ENCODE measurements around the gene C12orf76. TPM values are rescaled to one million over a fixed set of nuclear protein-coding genes. Genes with fewer than 3 reads are reported as not detected.

The C12orf76 gene
- total RNA-seq, 2 experiments from 2014 or later, result 9.7 to 11.0 TPM

DNA sequence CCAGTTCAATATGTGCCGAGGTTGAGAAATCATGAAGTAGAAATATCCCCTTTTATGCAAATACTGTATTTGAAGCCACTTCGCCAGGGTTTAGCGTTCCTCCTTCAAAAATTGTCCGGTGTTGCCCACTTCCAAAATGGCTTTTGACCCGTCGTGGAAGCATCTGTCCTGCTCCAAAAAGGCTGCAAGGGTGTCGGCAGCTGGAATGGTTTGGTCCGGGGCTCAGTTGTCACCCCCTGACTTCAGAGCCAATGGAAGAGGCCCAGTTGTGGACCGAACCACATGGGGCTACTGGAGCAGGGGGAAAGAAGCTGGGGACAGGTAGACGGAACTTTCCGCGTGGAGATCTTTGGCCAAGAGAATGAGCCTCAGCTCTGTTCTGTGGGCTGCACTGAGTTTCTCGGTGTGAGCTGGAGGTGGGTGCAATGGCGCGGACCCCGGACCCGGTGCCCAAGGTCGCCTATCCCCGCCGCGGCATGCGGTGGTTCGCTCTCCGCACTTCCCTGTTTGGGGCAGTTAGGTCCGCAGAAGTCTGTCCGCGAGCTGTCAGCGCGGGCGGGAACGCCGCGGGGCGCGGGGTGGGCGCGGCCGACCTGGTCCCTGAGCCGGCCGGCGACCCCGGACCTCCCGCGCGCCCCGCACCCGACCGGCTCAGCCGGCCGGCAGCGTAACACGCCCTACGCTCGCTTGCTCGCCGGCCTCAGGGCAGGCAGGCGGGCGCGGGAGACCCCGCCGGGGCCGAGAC lies 49.2 kb downstream of the C12orf76 start, which contains the start of gene ANKRD13A:
Gene ANKRD13A, plus strand, starts transcription at position 527 of the 745 bp plus-strand sequence. CDS start 259 bp downstream, outside the sequence.
- Mint-ChIP-seq H3K4me3 (peak within 1 kb of the TSS; percentile 93), H3K36me3 (ENCODE audit: low read depth) (peaks cover 5% of the 10 kb centered on the region), H3K4me1 (ENCODE audit: low read depth) (peaks cover 50% of the 10 kb centered on the region), H3K27me3 (no peaks in the 10 kb centered on the region), H3K27ac (peak within 1 kb of the TSS; percentile 96), H3K9me3 (no peaks in the 10 kb centered on the region)
- TF ChIP-seq, protein P1, sequence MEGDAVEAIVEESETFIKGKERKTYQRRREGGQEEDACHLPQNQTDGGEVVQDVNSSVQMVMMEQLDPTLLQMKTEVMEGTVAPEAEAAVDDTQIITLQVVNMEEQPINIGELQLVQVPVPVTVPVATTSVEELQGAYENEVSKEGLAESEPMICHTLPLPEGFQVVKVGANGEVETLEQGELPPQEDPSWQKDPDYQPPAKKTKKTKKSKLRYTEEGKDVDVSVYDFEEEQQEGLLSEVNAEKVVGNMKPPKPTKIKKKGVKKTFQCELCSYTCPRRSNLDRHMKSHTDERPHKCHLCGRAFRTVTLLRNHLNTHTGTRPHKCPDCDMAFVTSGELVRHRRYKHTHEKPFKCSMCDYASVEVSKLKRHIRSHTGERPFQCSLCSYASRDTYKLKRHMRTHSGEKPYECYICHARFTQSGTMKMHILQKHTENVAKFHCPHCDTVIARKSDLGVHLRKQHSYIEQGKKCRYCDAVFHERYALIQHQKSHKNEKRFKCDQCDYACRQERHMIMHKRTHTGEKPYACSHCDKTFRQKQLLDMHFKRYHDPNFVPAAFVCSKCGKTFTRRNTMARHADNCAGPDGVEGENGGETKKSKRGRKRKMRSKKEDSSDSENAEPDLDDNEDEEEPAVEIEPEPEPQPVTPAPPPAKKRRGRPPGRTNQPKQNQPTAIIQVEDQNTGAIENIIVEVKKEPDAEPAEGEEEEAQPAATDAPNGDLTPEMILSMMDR (IDR thresholded peaks at IDR 0.05), result no peak
- peak; percentile 71 for ATAC-seq
- ChIA-PET POLR2A (interaction anchor here (1.3 to 3.5 kb wide), 3 partner anchors 11 to 32 kb away, joined by 3 to 20 read pairs (median 9); no protein-coding TSS in a partner anchor), CTCF (interaction anchor here (0.7 to 1.2 kb wide), 3 partner anchors 19 to 32 kb away, joined by 3 to 4 read pairs (median 3); no protein-coding TSS in a partner anchor)
- intact Hi-C loops (cut with micrococcal nuclease), result no loop called here
- DNase-seq, result peak; percentile 92

- TF ChIP-seq, protein P1 (IDR thresholded peaks at IDR 0.05), result no peak
- ChIA-PET CTCF (interaction anchor here (0.7 to 1.2 kb wide), 4 partner anchors 18 to 31 kb away, joined by 3 to 4 read pairs (median 3); no protein-coding TSS in a partner anchor), POLR2A (interaction anchor here (0.5 to 3.5 kb wide), 5 partner anchors 10 to 112 kb away, joined by 3 to 20 read pairs (median 3); no protein-coding TSS in a partner anchor)
- H3K36me3 Mint-ChIP-seq (ENCODE audit: low read depth), result peaks cover 5% of the 10 kb centered on the region
- intact Hi-C loops (cut with micrococcal nuclease), result no loop called here
- ATAC-seq (no peak), DNase-seq (no peak)
- H3K27ac Mint-ChIP-seq, result peak overlapping the region; percentile 96
- H3K9me3 Mint-ChIP-seq, result no peaks in the 10 kb centered on the region
- H3K27me3 Mint-ChIP-seq, result no peaks in the 10 kb centered on the region
- peak overlapping the region; percentile 82 for H3K4me3 Mint-ChIP-seq
- H3K4me1 Mint-ChIP-seq (ENCODE audit: low read depth), result peaks cover 51% of the 10 kb centered on the region
Measured at GRCh38 chr12:109998241-109998903, 50.0 kb downstream of the C12orf76 start.

GRCh38 chr12:109997393-109997792 lies 50.9 kb downstream of the C12orf76 start:
- intact Hi-C loops (cut with micrococcal nuclease), result no loop called here
- H3K27me3 Mint-ChIP-seq, result no peaks in the 10 kb centered on the region
- no peaks in the 10 kb centered on the region for H3K9me3 Mint-ChIP-seq
- peak overlapping the region; percentile 74 for H3K27ac Mint-ChIP-seq
- POLR2A ChIA-PET, result interaction anchor here (1.1 to 4.5 kb wide), 2 partner anchors 9 to 15 kb away, joined by 3 to 16 read pairs; no protein-coding TSS in a partner anchor
- peaks cover 3% of the 10 kb centered on the region for H3K36me3 Mint-ChIP-seq (ENCODE audit: low read depth)
- TF ChIP-seq, protein P1 (IDR thresholded peaks at IDR 0.05), result no peak
- peaks cover 52% of the 10 kb centered on the region for H3K4me1 Mint-ChIP-seq (ENCODE audit: low read depth)
- peak overlapping the region; percentile 38 for H3K4me3 Mint-ChIP-seq
- CTCF ChIA-PET, result interaction anchor here (1.1 kb wide), 1 partner anchor 23 kb away, joined by 3 read pairs; no protein-coding TSS in a partner anchor
- ATAC-seq, result no peak
- no peak for DNase-seq

DNA sequence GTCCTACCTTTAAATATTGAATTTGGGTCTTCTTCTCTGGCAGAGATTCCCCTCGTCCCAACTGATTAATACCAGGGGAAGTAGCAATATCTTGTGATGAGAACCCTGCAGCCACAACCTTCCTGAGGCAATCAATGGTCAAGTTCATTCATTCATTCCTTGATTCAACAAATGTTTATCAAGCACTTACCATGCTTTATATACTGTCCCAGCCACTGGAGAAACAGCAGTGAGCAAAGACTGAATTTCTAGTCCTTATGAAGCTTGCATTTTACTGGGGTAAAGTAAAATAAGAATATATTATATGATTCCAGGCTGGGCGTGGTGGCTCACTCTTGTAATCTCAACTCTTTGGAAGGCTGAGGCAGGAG lies 51.9 kb downstream of the C12orf76 start:
- Mint-ChIP-seq H3K4me3 (peak overlapping the region; percentile 89), H3K4me1 (ENCODE audit: low read depth) (peaks cover 53% of the 10 kb centered on the region), H3K27me3 (no peaks in the 10 kb centered on the region), H3K9me3 (no peaks in the 10 kb centered on the region), H3K27ac (peak overlapping the region; percentile 89), H3K36me3 (ENCODE audit: low read depth) (peaks cover 6% of the 10 kb centered on the region)
- TF ChIP-seq, protein P1 (IDR thresholded peaks at IDR 0.05), result no peak
- intact Hi-C loops (cut with micrococcal nuclease), result no loop called here
- ATAC-seq, result no peak
- ChIA-PET POLR2A (interaction anchor here (3.2 to 4.5 kb wide), 2 partner anchors 7 to 14 kb away, joined by 16 read pairs; no protein-coding TSS in a partner anchor), CTCF (no interaction called here)
- DNase-seq, result no peak
